WTC11 (cell line): ENCODE results near the gene TRDMT1. TPM values are rescaled to one million over a fixed set of nuclear protein-coding genes. Genes with fewer than 3 reads are reported as not detected.

ENCODE experiments used
- ATAC-seq: fragments of 200-7000 bp; cut with Tn5 transposase; 2 replicates; pipeline ENCODE4 v1.10.0; 2021; ENCODE audit warnings: mild to moderate bottlenecking, moderate library complexity
- CTCF ChIA-PET: fragments of 300-600 bp; sonication (Branson Sonifier 250); formaldehyde crosslinking; loops from one replicate; lab custom pipeline; 2021; ENCODE audit warnings: antibody characterized with exemption; lab: Charles Lee
- POLR2A ChIA-PET: fragments of 350-600 bp; sonication (Branson Sonifier 250); formaldehyde crosslinking; loops from one replicate; lab custom pipeline; 2021; ENCODE audit warnings: antibody characterized with exemption; lab: Charles Lee
- DNase-seq: peaks from one replicate; pipeline ENCODE4 v3.0.0; 2021; ENCODE audit warnings: low spot score
- H3K27ac Mint-ChIP-seq: 2 replicates; pipeline ENCODE4 v1.8.0; 2021; ENCODE audit warnings: mixed read lengths
- H3K27me3 Mint-ChIP-seq: 2 replicates; pipeline ENCODE4 v1.8.0; 2021; ENCODE audit warnings: low read depth, mild to moderate bottlenecking, moderate library complexity, mixed read lengths
- H3K36me3 Mint-ChIP-seq: 2 replicates; pipeline ENCODE4 v1.8.0; 2021; ENCODE audit warnings: mixed read lengths
- H3K4me1 Mint-ChIP-seq: 2 replicates; pipeline ENCODE4 v1.8.0; 2022; ENCODE audit warnings: mixed read lengths
- H3K4me3 Mint-ChIP-seq: 2 replicates; pipeline ENCODE4 v1.8.0; 2021; ENCODE audit warnings: mild to moderate bottlenecking, moderate library complexity, mixed read lengths
- H3K9me3 Mint-ChIP-seq: 2 replicates; pipeline ENCODE4 v1.8.0; 2021; ENCODE audit warnings: mixed read lengths
- ATF1 ChIP-seq: sonication (generic); formaldehyde crosslinking; IDR thresholded peaks from 2 replicates; pipeline ENCODE4 v1.8.1; 2023; ENCODE audit warnings: mild to moderate bottlenecking, moderate library complexity, missing genetic modification reagents
- KAT7 ChIP-seq: sonication (generic); formaldehyde crosslinking; IDR thresholded peaks from 2 replicates; pipeline ENCODE4 v1.8.1; 2023; ENCODE audit warnings: missing genetic modification reagents, mild to moderate bottlenecking, borderline replicate concordance
- NFYB ChIP-seq: sonication (generic); formaldehyde crosslinking; conservative IDR thresholded peaks from 2 replicates; pipeline ENCODE4 v1.8.0; 2022; ENCODE audit warnings: low read depth, missing genetic modification reagents
- PRDM15 ChIP-seq: sonication (generic); formaldehyde crosslinking; IDR thresholded peaks from 2 replicates; pipeline ENCODE4 v1.8.0; 2022; ENCODE audit warnings: missing genetic modification reagents
- PRRX2 ChIP-seq: fragments of 250-450 bp; sonication (Bioruptor Pico); IDR thresholded peaks from 2 replicates; pipeline ENCODE4 v1.8.0; 2021; ENCODE audit warnings: mild to moderate bottlenecking
- SMAD4 ChIP-seq: sonication (generic); formaldehyde crosslinking; IDR thresholded peaks from 2 replicates; pipeline ENCODE4 v1.8.0; 2022; ENCODE audit warnings: mild to moderate bottlenecking, missing genetic modification reagents
- SP1 ChIP-seq: sonication (generic); formaldehyde crosslinking; conservative IDR thresholded peaks from 2 replicates; pipeline ENCODE4 v1.8.1; 2022; ENCODE audit warnings: missing genetic modification reagents
- TCF7 ChIP-seq: sonication (generic); formaldehyde crosslinking; IDR thresholded peaks from 2 replicates; pipeline ENCODE4 v1.8.0; 2022; ENCODE audit warnings: mild to moderate bottlenecking, low read depth, missing genetic modification reagents, moderate library complexity
- ZNF232 ChIP-seq: sonication (generic); formaldehyde crosslinking; IDR thresholded peaks from 2 replicates; pipeline ENCODE4 v1.8.0; 2022; ENCODE audit warnings: mild to moderate bottlenecking, missing genetic modification reagents
- ZNF281 ChIP-seq: sonication (generic); formaldehyde crosslinking; IDR thresholded peaks from 2 replicates; pipeline ENCODE4 v1.8.0; 2023; ENCODE audit warnings: mild to moderate bottlenecking, missing genetic modification reagents
- total RNA-seq: library from RNA; stranded (reverse); gene quantifications from 3 replicates; pipeline ENCODE4 v1.2.3, GENCODE V29; 2021
- TF ChIP-seq, protein P1 (sequence below): sonication (generic); formaldehyde crosslinking; IDR thresholded peaks from 2 replicates; pipeline ENCODE4 v1.8.1; 2023; ENCODE audit warnings: mild to moderate bottlenecking, missing genetic modification reagents
- TF ChIP-seq, protein P2 (sequence below): sonication (generic); formaldehyde crosslinking; IDR thresholded peaks from 2 replicates; pipeline ENCODE4 v1.8.1; 2023; ENCODE audit warnings: mild to moderate bottlenecking, missing genetic modification reagents, moderate library complexity
- TF ChIP-seq, protein P3 (sequence below): sonication (generic); formaldehyde crosslinking; IDR thresholded peaks from 2 replicates; pipeline ENCODE4 v1.8.1; 2023; ENCODE audit warnings: mild to moderate bottlenecking, moderate library complexity, missing genetic modification reagents
- TF ChIP-seq, protein P4 (sequence below): sonication (generic); formaldehyde crosslinking; IDR thresholded peaks from 2 replicates; pipeline ENCODE4 v1.8.1; 2023; ENCODE audit warnings: mild to moderate bottlenecking, missing genetic modification reagents

The TRDMT1 gene
- total RNA-seq, 1 experiment from 2014 or later: 11.7 TPM

DNA sequence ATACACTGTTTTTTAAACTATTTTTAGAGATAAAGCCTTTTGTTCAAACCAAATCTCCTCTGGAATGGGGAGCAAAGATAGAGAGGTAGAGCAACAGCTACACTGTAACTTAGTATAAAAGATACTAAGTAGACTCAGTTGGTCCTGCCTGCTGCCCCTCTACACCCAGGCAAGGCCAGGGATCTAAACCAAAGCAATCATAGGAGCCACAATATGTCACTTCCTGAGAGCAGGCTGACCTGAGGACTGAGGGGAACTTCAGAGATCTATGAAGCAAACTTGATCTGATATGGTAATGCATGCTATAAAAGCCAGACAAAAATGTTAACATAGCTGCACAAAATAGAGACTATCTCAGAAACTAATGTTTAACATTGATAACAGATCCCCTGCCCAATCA is 7.0 kb upstream of the TRDMT1 start:
- Mint-ChIP-seq H3K4me3 (no peak overlapping the region), H3K27me3 (no peaks in the 10 kb centered on the region), H3K9me3 (no peaks in the 10 kb centered on the region), H3K4me1 (peaks cover 7% of the 10 kb centered on the region), H3K36me3 (no peaks in the 10 kb centered on the region), H3K27ac (no peak overlapping the region)
- no peak for TF ChIP-seq ZNF232 (CRISPR knock-in tag)
- TF ChIP-seq, protein P1, sequence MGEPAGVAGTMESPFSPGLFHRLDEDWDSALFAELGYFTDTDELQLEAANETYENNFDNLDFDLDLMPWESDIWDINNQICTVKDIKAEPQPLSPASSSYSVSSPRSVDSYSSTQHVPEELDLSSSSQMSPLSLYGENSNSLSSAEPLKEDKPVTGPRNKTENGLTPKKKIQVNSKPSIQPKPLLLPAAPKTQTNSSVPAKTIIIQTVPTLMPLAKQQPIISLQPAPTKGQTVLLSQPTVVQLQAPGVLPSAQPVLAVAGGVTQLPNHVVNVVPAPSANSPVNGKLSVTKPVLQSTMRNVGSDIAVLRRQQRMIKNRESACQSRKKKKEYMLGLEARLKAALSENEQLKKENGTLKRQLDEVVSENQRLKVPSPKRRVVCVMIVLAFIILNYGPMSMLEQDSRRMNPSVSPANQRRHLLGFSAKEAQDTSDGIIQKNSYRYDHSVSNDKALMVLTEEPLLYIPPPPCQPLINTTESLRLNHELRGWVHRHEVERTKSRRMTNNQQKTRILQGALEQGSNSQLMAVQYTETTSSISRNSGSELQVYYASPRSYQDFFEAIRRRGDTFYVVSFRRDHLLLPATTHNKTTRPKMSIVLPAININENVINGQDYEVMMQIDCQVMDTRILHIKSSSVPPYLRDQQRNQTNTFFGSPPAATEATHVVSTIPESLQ (CRISPR knock-in tag): no peak
- TF ChIP-seq, protein P2, sequence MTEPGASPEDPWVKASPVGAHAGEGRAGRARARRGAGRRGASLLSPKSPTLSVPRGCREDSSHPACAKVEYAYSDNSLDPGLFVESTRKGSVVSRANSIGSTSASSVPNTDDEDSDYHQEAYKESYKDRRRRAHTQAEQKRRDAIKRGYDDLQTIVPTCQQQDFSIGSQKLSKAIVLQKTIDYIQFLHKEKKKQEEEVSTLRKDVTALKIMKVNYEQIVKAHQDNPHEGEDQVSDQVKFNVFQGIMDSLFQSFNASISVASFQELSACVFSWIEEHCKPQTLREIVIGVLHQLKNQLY (CRISPR knock-in tag): no peak
- no peak for TF ChIP-seq PRRX2 (CRISPR knock-in tag)
- no peak for TF ChIP-seq PRDM15 (CRISPR knock-in tag)
- TF ChIP-seq, protein P3, sequence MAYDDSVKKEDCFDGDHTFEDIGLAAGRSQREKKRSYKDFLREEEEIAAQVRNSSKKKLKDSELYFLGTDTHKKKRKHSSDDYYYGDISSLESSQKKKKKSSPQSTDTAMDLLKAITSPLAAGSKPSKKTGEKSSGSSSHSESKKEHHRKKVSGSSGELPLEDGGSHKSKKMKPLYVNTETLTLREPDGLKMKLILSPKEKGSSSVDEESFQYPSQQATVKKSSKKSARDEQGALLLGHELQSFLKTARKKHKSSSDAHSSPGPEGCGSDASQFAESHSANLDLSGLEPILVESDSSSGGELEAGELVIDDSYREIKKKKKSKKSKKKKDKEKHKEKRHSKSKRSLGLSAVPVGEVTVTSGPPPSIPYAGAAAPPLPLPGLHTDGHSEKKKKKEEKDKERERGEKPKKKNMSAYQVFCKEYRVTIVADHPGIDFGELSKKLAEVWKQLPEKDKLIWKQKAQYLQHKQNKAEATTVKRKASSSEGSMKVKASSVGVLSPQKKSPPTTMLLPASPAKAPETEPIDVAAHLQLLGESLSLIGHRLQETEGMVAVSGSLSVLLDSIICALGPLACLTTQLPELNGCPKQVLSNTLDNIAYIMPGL (CRISPR knock-in tag): no peak
- no peak for TF ChIP-seq ZNF281 (CRISPR knock-in tag)
- no peak for DNase-seq
- CTCF ChIA-PET: interaction anchor here (1.1 kb wide), 1 partner anchor 22 kb away, joined by 3 read pairs; no protein-coding TSS in a partner anchor
- POLR2A ChIA-PET: no interaction called here
- no peak for ATAC-seq

DNA sequence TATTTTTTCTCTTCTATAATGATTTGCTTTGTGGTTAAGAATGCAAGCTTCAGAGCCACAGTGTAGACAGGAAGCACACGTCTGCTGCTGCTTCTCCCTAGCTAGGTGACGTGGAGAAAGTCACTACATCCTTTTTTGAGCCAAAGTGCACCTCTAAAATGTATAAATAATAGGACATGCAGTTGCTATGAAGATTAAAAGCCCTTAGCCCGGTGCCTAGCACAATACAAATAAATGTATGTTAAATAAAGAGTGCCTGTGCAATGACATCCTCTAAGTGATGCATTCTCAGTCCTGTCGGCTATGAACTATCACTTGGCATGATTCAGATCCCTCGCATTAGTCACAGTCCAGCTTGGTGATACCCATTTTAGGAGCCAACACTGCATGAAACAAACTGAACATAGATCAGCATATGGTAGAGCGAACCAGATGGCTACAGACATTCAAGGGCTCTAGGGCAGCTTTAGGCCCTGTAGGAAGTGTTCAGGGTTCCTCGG is 4.8 kb upstream of the TRDMT1 start:
- TF ChIP-seq, protein P4, sequence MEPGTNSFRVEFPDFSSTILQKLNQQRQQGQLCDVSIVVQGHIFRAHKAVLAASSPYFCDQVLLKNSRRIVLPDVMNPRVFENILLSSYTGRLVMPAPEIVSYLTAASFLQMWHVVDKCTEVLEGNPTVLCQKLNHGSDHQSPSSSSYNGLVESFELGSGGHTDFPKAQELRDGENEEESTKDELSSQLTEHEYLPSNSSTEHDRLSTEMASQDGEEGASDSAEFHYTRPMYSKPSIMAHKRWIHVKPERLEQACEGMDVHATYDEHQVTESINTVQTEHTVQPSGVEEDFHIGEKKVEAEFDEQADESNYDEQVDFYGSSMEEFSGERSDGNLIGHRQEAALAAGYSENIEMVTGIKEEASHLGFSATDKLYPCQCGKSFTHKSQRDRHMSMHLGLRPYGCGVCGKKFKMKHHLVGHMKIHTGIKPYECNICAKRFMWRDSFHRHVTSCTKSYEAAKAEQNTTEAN (CRISPR knock-in tag): no peak
- no peak for TF ChIP-seq SP1
- no peak for TF ChIP-seq KAT7
- no peak for TF ChIP-seq TCF7 (CRISPR knock-in tag)
- TF ChIP-seq ATF1 (CRISPR knock-in tag): no peak
- no peak for TF ChIP-seq NFYB (CRISPR knock-in tag)
- no peak for TF ChIP-seq SMAD4 (CRISPR knock-in tag)
- TF ChIP-seq, all 79 proteins: peak for 0
- DNase-seq (no peak), ATAC-seq (no peak)
- CTCF ChIA-PET: interaction anchor here (1.0 kb wide), 1 partner anchor 24 kb away, joined by 5 read pairs; no protein-coding TSS in a partner anchor
- Mint-ChIP-seq H3K9me3 (no peaks in the 10 kb centered on the region), H3K36me3 (no peaks in the 10 kb centered on the region), H3K27ac (no peak overlapping the region), H3K27me3 (no peaks in the 10 kb centered on the region), H3K4me3 (no peak overlapping the region), H3K4me1 (peaks cover 23% of the 10 kb centered on the region)
- POLR2A ChIA-PET: no interaction called here
